Epithelial cell of proximal tubule (primary cell): Measurements from ENCODE around the gene NME8. TPM values are rescaled to one million over a fixed set of nuclear protein-coding genes. Genes with fewer than 3 reads are reported as not detected.

ENCODE experiments used
- DNase-seq: peaks from one replicate; pipeline ENCODE4 v3.0.0-alpha.2; 2011; ENCODE audit warnings: low read depth
- H3K4me3 ChIP-seq: 2 replicates; pipeline ENCODE4 v1.5.1; 2011; ENCODE audit warnings: low read depth, mild to moderate bottlenecking, low read length
- total RNA-seq: library from RNA; depleted of rRNA; stranded (reverse); fragments of >200 nt; gene quantifications from 2 replicates; pipeline ENCODE4 v1.2.3, GENCODE V29; 2015
- TF ChIP-seq, protein P1 (sequence below): conservative IDR thresholded peaks from 2 replicates; pipeline ENCODE4 v1.5.1; 2012; ENCODE audit warnings: low read depth, mild to moderate bottlenecking, low read length

NME8 gene
- total RNA-seq, 1 donor from 2014 or later: not detected

DNA sequence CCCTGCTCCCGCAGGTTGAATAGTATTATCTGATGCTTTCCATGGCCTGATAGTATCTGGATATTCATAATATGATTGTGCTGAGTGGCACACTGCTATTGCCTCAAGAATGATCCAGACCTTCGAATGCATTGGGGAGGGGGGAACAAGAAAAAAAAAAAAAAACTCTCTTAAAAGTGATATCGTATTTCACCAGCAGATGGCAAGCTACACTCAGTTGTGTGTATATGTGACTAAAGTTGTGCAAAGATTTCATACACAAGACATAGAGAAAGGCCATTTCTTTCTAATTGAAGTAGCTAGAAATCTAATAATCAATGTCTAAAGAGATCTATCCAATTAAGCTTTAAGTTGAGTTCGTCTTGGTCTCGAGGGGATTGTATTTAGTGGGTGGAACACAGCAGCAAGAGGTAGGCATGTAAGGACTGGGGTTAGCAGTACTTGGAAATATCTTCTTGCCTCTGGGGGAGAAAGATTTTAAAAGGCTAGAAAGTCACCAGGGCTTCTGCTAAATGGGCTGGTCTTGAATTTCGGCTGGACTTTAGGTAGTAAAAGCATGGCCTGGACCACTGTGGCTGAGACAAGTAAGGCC is 52.9 kb downstream of the NME8 start:
- TF ChIP-seq, protein P1, sequence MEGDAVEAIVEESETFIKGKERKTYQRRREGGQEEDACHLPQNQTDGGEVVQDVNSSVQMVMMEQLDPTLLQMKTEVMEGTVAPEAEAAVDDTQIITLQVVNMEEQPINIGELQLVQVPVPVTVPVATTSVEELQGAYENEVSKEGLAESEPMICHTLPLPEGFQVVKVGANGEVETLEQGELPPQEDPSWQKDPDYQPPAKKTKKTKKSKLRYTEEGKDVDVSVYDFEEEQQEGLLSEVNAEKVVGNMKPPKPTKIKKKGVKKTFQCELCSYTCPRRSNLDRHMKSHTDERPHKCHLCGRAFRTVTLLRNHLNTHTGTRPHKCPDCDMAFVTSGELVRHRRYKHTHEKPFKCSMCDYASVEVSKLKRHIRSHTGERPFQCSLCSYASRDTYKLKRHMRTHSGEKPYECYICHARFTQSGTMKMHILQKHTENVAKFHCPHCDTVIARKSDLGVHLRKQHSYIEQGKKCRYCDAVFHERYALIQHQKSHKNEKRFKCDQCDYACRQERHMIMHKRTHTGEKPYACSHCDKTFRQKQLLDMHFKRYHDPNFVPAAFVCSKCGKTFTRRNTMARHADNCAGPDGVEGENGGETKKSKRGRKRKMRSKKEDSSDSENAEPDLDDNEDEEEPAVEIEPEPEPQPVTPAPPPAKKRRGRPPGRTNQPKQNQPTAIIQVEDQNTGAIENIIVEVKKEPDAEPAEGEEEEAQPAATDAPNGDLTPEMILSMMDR: peak; percentile 68
- H3K4me3 ChIP-seq: no peak overlapping the region
- no peak for DNase-seq

DNA sequence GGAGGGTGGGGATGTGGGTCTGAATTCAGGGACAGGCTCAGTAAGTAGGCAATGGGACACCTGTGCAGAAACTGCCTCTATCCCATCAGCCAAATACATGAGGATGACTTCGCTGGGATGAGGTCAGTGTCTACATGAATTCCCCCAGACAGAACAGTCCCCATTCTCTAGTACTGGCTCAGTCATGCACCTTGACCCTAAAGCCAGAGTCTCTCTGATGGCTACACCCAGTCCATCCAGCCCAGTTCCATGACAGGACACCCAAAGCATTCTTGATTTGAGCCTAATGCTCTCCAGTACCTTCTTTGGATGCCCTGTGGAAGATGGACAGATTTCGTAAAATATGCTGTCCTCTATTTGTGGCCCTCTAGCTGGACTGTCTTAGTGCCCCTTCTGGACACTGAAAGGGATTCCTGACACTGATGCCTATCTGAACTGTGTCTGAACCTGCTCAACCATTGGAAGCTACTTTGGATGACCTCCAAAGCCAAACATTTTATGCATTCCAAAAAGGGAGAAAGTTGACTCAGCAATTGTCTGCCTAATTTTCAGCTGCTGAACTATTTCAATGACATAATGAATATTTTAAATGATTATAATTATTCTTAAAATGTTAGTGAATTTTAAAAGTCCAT is 53.6 kb downstream of the NME8 start:
- DNase-seq: no peak
- no peak overlapping the region for H3K4me3 ChIP-seq
- TF ChIP-seq, protein P1: no peak

DNA sequence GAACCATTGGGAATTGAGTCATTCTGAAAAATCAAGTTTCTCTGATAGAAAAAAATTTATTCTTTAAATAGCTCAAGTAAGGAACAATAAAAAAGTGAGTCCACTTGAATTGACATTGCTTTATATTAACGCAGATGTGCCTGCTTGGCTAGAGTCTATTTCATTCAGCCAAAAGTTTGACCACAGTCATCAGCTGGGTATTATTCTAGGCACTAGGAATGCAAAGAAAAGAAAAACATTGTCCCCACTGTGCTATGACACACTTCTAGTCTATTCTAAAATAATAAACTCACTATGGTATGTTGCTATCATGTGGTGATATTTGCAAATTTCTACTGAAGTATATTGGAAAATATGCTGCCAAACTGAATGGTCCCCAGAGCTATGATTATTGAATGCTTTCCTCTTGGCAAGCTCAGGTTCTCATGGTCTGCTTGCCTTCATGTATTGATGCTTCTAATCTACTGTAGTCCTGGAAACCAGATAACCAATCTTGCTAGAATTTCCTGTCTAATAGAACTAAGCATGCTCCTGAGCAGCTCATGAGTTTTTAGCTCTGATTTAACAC is 59.9 kb downstream of the NME8 start:
- DNase-seq: no peak
- H3K4me3 ChIP-seq: no peak overlapping the region

DNA sequence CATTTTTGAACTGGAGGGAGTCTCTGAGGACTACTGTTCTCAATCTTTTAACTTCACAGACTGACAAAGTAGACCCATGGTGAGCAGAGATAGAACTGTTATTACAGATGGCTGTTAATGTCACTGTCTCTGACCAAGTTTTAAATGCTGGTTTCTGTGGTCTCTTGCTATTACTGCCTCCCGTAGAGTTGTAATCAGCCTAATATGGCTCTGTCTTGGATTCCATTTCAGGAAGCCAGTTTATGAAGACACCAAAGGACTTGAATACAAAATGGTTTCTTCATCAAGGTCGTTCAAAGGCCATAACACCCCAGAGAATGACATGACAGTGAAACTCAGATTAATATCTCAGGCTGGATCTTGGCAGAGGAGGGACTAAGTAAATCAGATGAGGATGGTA is 64.4 kb downstream of the NME8 start:
- H3K4me3 ChIP-seq: no peak overlapping the region
- no peak for DNase-seq
- TF ChIP-seq, protein P1: no peak

More for the DNA sequence above, 59.9 kb downstream of the NME8 start:
- TF ChIP-seq, protein P1: no peak

DNA sequence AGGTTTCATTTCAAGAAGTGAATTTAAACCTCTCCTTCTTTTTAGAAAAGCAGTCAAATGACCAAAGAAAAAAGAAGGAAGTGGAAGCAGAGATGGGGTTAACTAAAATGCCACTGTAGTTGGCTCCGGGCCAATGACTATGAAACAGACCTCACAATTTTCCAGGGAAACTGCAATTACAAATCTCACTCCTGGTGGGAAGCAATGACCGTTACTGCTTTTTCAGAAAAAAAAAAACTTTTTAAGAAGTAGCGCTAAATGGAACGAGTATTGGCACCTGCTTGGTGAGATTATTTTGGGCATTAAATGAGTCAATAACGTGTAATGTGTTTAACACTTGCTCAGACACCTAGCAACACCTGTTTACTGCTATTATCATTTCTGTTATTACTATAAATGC is 67.0 kb downstream of the NME8 start:
- TF ChIP-seq, protein P1: no peak
- no peak overlapping the region for H3K4me3 ChIP-seq
- DNase-seq: no peak

DNA sequence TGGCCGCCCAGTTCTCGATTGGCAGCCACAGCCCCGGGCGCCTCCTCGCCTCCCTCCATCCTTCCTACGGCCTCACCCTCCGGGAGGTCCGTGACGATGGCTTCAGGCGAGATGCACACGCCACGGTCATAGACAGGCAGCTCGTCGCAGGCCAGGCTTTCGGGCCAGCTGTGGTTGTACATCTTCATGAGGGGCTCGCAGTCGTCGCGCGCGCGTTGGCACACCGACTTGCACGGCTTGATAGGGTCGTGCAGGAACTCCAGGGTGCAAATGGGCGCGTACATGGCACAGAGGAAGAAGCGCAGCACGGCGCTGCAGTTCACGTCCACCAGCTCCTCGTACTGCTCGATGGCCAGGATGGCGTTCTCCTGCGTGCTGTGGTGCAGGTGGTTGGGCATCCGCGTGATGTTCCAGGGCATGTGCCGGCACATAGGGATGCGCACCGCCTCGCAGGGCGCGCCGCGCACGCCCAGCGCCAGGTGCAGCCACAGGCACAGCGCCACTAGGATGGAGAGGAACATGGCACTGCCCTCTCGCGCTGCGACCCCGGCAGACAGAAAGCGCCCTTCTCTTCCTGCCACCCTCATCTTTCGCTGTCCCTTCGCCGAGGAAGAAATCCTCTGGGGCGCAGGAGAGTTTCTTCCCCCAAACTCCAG is 67.7 kb downstream of the NME8 start:
- no peak for DNase-seq
- peak overlapping the region; percentile 63 for H3K4me3 ChIP-seq
- TF ChIP-seq, protein P1: no peak
